ENCODE measurements around the gene BMAL1. TPM values are rescaled to one million over a fixed set of nuclear protein-coding genes. Genes with fewer than 3 reads are reported as not detected.

Gene BMAL1
- total and polyA plus RNA-seq, 2 donors (not counting 1 experiment from before 2014, with no cell fraction given), result 10.7 to 11.2 TPM

DNA sequence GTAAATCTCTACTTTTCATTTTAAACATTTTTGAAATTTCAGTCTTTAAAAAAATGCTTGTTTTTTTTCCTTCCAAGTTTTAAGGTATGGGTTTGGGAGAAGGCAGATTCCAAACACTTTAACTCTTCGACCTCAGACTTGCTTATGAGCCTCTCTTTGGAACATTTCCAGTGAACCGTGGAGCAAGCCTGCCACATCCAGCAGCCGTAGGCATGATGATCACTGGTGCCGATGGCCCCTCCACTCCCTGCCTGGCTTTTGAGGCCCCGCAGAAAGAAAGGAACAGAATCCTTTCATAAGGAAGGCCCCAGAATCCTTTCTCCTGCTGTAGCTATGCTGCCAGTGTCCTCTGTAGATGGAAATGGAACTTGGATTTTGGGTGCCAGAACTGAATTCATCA is 50.7 kb downstream of the BMAL1 start:
- Histone ChIP-seq H3K27me3 (ENCODE audit: control insufficient read depth, insufficient read depth, low read length) (no peaks in the 10 kb centered on the region), H3K9me3 (ENCODE audit: control insufficient read depth, insufficient read depth, low read depth, low read length) (no peaks in the 10 kb centered on the region), H3K4me1 (ENCODE audit: control insufficient read depth, extremely low read depth, insufficient read depth, low read length) (peaks cover 7% of the 10 kb centered on the region), H2AFZ (ENCODE audit: low read length) (no peak overlapping the region), H3K27ac (ENCODE audit: insufficient read depth, low read length) (no peak overlapping the region), H4K20me1 (ENCODE audit: control insufficient read depth, extremely low read depth, insufficient read depth, low read length) (no peaks in the 10 kb centered on the region), H3K36me3 (ENCODE audit: control insufficient read depth, insufficient read depth, low read length) (no peaks in the 10 kb centered on the region), H3K4me3 (replicated peaks in 1 of 4; ENCODE audit: control extremely low read depth in 1 of 4, insufficient read depth in 1 of 4, low read depth in 3 of 4, low read length in 4 of 4) (no peak overlapping the region), H3K79me2 (ENCODE audit: control insufficient read depth, insufficient read depth, low read length) (no peaks in the 10 kb centered on the region), H3K9ac (ENCODE audit: insufficient read depth, low read length) (no peak overlapping the region), H3K4me2 (ENCODE audit: extremely low read depth, insufficient read depth, low read length) (no peak overlapping the region)
- TF ChIP-seq EZH2 (IDR thresholded peaks at IDR 0.05; ENCODE audit: low read length, missing control alignments) (no peak), CTCF (conservative IDR thresholded peaks at IDR 0.05 in 1 of 2, IDR thresholded peaks at IDR 0.05 in 1 of 2; ENCODE audit: low read depth in 1 of 2, low read length in 2 of 2) (no peak)
- DNase-seq (ENCODE audit: low read depth in 2 of 2), result peak in 1 of 2 donors; percentile 39

DNA sequence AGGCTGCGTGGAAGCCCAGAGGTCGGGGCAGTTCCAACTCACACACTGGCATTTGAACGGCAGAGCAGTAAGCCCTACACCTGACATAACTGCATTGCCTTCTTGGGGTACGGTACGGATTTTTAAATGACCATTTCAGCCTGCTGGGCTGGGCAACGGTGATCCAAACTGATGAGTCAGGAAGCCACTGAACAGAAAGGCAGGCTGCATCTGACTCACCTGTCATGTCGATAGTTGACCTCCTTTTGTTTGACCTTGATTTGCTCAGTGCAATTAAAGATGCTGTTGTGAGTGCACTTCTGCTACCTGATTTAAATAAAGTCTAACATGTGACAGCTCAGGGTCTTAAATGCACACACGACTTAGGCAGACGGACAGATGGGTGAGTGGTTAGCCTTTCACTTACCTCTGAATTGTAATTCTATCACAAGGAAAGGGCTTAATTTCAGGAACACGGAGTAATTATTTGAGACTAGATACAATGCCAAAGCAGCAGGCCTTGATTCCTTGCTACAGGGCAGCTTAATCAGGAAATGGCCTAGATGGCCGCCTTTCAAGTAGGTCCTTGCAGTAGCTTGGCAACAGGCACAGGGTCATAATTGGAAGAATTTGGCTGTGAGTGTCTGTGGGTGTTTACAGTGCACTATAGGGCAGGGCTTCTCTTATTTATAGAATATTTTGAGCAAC is 52.2 kb downstream of the BMAL1 start:
- H3K9me3 ChIP-seq (ENCODE audit: control insufficient read depth, insufficient read depth, low read depth, low read length), result no peaks in the 10 kb centered on the region

DNA sequence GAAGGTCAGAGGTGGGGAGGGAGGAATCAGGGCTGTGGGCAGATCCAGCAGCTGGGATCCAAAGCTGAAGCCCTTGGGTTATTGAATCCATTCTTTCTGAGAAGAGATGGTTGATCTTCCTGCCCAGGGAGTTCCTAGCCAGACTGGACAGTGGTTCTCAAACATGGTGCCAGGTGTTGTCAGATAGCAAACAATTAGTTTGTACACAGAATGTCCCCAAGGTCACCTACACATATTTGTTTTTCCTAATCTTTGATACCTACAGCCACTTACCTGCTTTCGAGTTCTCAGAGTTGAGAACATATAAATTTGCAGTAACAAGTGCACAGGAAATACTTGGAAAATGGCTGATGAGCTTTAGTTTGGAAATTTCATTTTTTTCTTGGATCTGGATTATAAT is 54.5 kb downstream of the BMAL1 start:
- no peak overlapping the region for H2AFZ ChIP-seq (ENCODE audit: low read length)
- no peaks in the 10 kb centered on the region for H3K79me2 ChIP-seq (ENCODE audit: control insufficient read depth, insufficient read depth, low read length)
- H4K20me1 ChIP-seq (ENCODE audit: control insufficient read depth, extremely low read depth, insufficient read depth, low read length), result no peaks in the 10 kb centered on the region
- no peaks in the 10 kb centered on the region for H3K27me3 ChIP-seq (ENCODE audit: control insufficient read depth, insufficient read depth, low read length)
- TF ChIP-seq CTCF (conservative IDR thresholded peaks at IDR 0.05 in 1 of 2, IDR thresholded peaks at IDR 0.05 in 1 of 2; ENCODE audit: low read depth in 1 of 2, low read length in 2 of 2) (no peak), EZH2 (IDR thresholded peaks at IDR 0.05; ENCODE audit: low read length, missing control alignments) (no peak)
- no peak overlapping the region for H3K4me2 ChIP-seq (ENCODE audit: extremely low read depth, insufficient read depth, low read length)
- H3K9ac ChIP-seq (ENCODE audit: insufficient read depth, low read length), result no peak overlapping the region
- H3K27ac ChIP-seq (ENCODE audit: insufficient read depth, low read length), result no peak overlapping the region
- H3K9me3 ChIP-seq (ENCODE audit: control insufficient read depth, insufficient read depth, low read depth, low read length), result no peaks in the 10 kb centered on the region
- H3K36me3 ChIP-seq (ENCODE audit: control insufficient read depth, insufficient read depth, low read length), result no peaks in the 10 kb centered on the region
- no peak for DNase-seq (ENCODE audit: low read depth in 2 of 2)
- no peak overlapping the region for H3K4me3 ChIP-seq (replicated peaks in 1 of 4; ENCODE audit: control extremely low read depth in 1 of 4, insufficient read depth in 1 of 4, low read depth in 3 of 4, low read length in 4 of 4)
- peaks cover 12% of the 10 kb centered on the region for H3K4me1 ChIP-seq (ENCODE audit: control insufficient read depth, extremely low read depth, insufficient read depth, low read length)

More for the DNA sequence above, 52.2 kb downstream of the BMAL1 start:
- Histone ChIP-seq H2AFZ (ENCODE audit: low read length) (no peak overlapping the region), H3K4me2 (ENCODE audit: extremely low read depth, insufficient read depth, low read length) (no peak overlapping the region), H3K79me2 (ENCODE audit: control insufficient read depth, insufficient read depth, low read length) (no peaks in the 10 kb centered on the region), H3K27ac (ENCODE audit: insufficient read depth, low read length) (no peak overlapping the region), H3K9ac (ENCODE audit: insufficient read depth, low read length) (no peak overlapping the region), H3K4me1 (ENCODE audit: control insufficient read depth, extremely low read depth, insufficient read depth, low read length) (peaks cover 5% of the 10 kb centered on the region), H3K27me3 (ENCODE audit: control insufficient read depth, insufficient read depth, low read length) (no peaks in the 10 kb centered on the region), H3K4me3 (replicated peaks in 1 of 4; ENCODE audit: control extremely low read depth in 1 of 4, insufficient read depth in 1 of 4, low read depth in 3 of 4, low read length in 4 of 4) (no peak overlapping the region), H4K20me1 (ENCODE audit: control insufficient read depth, extremely low read depth, insufficient read depth, low read length) (no peaks in the 10 kb centered on the region), H3K36me3 (ENCODE audit: control insufficient read depth, insufficient read depth, low read length) (no peaks in the 10 kb centered on the region)
- TF ChIP-seq CTCF (conservative IDR thresholded peaks at IDR 0.05 in 1 of 2, IDR thresholded peaks at IDR 0.05 in 1 of 2; ENCODE audit: low read depth in 1 of 2, low read length in 2 of 2) (no peak), EZH2 (IDR thresholded peaks at IDR 0.05; ENCODE audit: low read length, missing control alignments) (no peak)
- DNase-seq (ENCODE audit: low read depth in 2 of 2), result peak in 1 of 2 donors; percentile 64

All from fibroblast of lung (primary cell).